WI38 (cell line): ENCODE results near the gene ARL9.
A peak's percentile ranks its signal among the peaks of the same experiment; 100 is the strongest.

Source experiments
- H3K4me3 ChIP-seq: 2 replicates; pipeline ENCODE4 v1.5.1; 2011; ENCODE audit warnings: low read depth, mild to moderate bottlenecking, control low read depth, low read length
- CTCF ChIP-seq: IDR thresholded peaks from 2 replicates; pipeline ENCODE4 v1.5.1; 2012; ENCODE audit warnings: low read depth, mild to moderate bottlenecking, control low read depth, low read length

The ARL9 gene, protein sequence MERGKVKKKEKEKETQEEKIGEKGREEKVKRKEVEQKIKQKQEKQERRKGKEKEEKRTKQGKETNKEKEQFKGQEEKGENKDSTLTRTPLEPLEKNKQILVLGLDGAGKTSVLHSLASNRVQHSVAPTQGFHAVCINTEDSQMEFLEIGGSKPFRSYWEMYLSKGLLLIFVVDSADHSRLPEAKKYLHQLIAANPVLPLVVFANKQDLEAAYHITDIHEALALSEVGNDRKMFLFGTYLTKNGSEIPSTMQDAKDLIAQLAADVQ

DNA sequence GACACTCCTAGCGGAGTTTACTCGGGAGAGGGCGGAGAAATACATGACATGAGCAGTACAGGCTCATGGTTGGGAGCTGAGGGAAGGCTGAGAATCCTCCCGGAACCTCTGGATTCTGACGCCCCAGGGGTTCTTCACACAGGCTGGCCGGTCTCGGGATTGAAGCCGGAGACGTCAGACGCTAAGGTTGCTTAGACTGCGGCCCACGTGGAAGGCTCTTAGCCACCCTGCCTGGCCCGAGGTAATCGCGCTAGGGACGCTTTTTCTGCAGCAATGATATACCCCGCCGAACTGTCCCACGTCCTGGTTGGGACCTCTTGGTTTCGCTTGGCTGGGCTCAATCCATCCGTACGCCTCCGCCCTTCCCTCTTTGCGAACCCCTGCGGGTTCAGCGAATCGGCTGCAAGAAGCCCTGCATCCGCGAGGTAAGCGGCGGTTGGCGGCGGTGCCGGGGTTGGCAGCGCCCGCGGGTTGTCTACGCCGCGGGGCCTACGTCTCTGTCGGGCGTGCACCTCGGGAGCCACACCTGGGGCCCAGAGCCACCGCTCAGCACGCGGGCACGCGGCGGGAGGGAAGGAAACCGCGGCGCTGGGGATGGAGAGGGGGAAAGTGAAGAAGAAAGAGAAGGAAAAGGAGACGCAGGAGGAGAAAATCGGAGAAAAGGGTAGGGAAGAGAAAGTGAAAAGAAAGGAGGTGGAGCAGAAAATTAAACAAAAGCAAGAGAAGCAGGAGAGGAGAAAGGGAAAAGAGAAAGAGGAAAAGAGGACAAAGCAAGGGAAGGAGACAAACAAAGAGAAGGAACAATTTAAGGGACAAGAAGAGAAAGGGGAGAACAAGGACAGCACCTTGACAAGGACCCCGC is at the start of gene ARL9:
Gene ARL9 (plus strand): TSS at position 523 of the 862 bp plus-strand sequence. CDS start 72 bp downstream, at position 595.
- no peak for TF ChIP-seq CTCF
- H3K4me3 ChIP-seq = peak within 1 kb of the TSS; percentile 64

GRCh38 chr4:56460085-56460484 is 45.5 kb upstream of the ARL9 start:
- no peak overlapping the region for H3K4me3 ChIP-seq
- TF ChIP-seq CTCF = no peak

DNA sequence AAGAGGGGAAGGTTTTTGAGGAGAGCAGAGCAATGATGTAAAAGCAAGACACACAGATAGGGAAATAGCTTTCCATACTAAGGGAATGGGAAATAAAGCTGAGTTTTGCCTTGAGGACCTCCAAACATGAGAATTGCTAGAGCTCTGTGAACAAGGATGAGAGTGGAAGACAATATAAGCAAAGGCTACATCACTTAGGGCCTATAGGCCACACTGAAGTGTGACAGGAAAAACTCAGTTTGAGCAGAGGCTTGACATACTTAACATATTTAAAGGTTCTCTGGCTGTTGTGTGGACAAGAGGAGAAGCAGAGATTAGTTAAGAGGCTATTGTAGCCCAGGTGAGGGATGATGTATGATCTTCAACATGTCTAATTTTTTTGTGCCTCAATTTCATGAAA is 43.4 kb upstream of the ARL9 start:
- H3K4me3 ChIP-seq = no peak overlapping the region
- no peak for TF ChIP-seq CTCF

GRCh38 chr4:56463711-56464110 is 41.9 kb upstream of the ARL9 start:
- H3K4me3 ChIP-seq = no peak overlapping the region
- no peak for TF ChIP-seq CTCF

DNA sequence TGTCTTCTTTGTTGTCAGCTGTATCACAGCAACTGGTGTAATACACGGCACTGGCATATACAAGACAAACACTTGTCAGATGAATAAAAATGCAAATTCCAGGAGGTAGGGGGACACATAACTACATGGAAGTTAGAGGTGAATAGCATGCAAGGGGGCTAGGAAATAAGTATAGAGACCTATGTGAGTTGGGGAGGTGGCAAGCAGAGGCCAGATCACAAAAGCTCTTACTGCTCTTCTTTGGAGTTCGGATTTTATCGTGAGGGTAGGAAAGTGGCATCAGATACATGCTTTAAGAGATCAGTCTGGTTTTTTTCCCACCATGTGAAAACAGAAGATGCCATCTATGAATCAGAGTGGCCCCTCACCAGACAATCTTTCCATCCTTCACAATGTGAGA is 41.0 kb upstream of the ARL9 start:
- no peak for TF ChIP-seq CTCF
- no peak overlapping the region for H3K4me3 ChIP-seq

GRCh38 chr4:56465599-56466295 is 39.8 kb upstream of the ARL9 start:
- H3K4me3 ChIP-seq = peak overlapping the region; percentile 99
- no peak for TF ChIP-seq CTCF

DNA sequence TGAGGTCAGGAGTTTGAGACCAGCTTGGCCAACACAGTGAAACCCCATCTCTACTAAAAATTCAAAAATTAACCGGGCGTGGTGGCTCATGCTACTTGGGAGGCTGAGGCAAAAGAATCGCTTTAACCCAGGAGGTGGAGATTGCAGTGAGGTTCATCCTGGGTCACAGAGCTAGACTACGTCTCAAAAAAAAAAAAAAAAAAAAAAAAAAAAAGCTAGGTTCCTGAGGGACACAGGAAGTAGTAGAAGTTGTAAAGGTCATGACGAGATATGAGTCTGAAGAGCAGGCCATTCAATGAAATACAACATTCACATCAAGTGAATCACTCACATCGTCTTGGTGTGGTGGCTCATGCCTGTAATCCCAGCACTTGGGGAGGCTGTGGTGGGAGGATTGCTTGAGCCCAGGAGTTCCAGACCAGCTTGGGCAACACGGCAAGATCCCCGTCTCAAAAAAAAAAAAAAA is 39.3 kb upstream of the ARL9 start:
- peak overlapping the region; percentile 99 for H3K4me3 ChIP-seq
